GM13977 (cell line): ENCODE measurements around the gene DENND1B.

Source experiments
- DNase-seq: peaks from one replicate; pipeline ENCODE4 v3.0.0; 2012; ENCODE audit warnings: low spot score
- CTCF ChIP-seq: IDR thresholded peaks from 2 replicates; pipeline ENCODE4 v1.5.1; 2012; ENCODE audit warnings: mild to moderate bottlenecking, control low read depth; ENCODE audit not compliant: insufficient read depth; ENCODE audit errors: extremely low read depth, missing control alignments
- in situ Hi-C: fragments of 300-500 bp; cut with MboI; formaldehyde crosslinking; loops from one replicate; pipeline ENCODE4 v1.12.0; 2022; ENCODE audit warnings: low sequenced_read_pairs, low pct_unique_long_range_greater_than_20kb, mixed read lengths, inconsistent platforms; ENCODE audit not compliant: unreplicated experiment

Gene DENND1B

GRCh38 chr1:197736685-197737084, 38.6 kb downstream of the DENND1B start:
- TF ChIP-seq CTCF: no peak
- in situ Hi-C loops: no loop called here
- no peak for DNase-seq

DNA sequence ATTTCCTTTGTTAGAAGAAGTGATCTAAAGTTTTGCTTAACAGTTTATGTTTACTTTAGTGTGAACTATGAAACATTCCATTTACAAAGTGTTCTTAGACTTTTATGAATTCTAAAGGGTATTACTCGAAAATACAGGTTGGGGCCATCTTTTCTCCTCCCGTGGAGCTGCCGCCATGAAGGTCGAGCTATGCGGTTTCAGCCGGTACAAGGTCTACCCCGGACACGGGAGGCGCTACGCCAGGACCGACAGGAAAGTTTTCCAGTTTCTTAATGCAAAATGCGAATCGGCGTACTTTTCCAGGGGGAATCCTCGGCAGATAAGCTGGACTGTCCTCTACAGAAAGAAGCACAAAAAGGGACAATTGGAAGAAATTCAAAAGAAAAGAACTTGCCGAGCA, 39.8 kb downstream of the DENND1B start:
- no peak for DNase-seq
- in situ Hi-C loops: no loop called here
- no peak for TF ChIP-seq CTCF

DNA sequence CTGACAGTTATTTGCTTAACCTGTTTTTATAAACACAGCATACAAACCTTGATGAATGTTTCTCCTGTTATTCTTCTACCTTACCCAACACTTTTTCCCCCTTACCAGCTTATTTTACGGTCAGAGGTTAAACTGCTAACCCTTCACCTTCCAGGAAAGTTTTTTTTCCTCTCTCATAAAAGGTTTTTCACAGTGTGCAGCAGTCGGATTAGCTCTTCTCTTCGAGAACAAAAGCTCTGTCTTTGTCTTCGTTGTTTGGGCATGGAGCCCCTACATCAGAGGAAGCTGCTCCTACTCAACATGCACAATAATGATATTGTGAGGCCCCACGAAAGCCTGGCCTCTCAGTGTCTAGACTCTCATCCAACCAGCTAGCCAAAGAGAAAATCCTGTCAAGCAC, 42.0 kb downstream of the DENND1B start:
- in situ Hi-C loops: no loop called here
- no peak for TF ChIP-seq CTCF
- no peak for DNase-seq

- no peak for TF ChIP-seq CTCF
- in situ Hi-C loops: no loop called here
- no peak for DNase-seq
Observed at GRCh38 chr1:197732187-197732586, 43.1 kb downstream of the DENND1B start.

GRCh38 chr1:197731449-197731848, 43.8 kb downstream of the DENND1B start:
- DNase-seq: no peak
- no peak for TF ChIP-seq CTCF
- in situ Hi-C loops: no loop called here

DNA sequence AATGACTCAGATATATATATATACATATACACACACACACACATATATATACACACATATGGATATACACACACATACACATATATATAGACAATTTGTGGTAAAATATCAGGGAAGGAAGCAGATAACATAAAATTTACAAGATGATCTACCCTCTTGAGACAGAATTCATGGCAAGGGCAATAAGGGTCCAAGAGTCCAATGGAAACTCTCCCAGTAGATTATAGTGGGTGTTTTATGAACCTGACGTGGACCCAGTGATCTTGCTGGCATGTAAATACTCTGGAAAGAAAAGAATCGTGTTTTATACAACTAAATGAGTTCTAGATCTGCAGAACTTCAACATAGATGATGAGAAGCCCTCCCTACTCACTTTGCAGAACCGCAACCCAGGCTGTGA, 49.3 kb downstream of the DENND1B start:
- no peak for DNase-seq
- in situ Hi-C loops: no loop called here
- TF ChIP-seq CTCF: no peak

- no peak for DNase-seq
- in situ Hi-C loops: no loop called here
- TF ChIP-seq CTCF: no peak
Observed at GRCh38 chr1:197725044-197725443, 50.2 kb downstream of the DENND1B start.
